ENCODE data around the gene CDC42EP4. TPM values are rescaled to one million over a fixed set of nuclear protein-coding genes. Genes with fewer than 3 reads are reported as not detected.

CDC42EP4 gene
- total RNA-seq, 1 donor from 2014 or later: 104 TPM

DNA sequence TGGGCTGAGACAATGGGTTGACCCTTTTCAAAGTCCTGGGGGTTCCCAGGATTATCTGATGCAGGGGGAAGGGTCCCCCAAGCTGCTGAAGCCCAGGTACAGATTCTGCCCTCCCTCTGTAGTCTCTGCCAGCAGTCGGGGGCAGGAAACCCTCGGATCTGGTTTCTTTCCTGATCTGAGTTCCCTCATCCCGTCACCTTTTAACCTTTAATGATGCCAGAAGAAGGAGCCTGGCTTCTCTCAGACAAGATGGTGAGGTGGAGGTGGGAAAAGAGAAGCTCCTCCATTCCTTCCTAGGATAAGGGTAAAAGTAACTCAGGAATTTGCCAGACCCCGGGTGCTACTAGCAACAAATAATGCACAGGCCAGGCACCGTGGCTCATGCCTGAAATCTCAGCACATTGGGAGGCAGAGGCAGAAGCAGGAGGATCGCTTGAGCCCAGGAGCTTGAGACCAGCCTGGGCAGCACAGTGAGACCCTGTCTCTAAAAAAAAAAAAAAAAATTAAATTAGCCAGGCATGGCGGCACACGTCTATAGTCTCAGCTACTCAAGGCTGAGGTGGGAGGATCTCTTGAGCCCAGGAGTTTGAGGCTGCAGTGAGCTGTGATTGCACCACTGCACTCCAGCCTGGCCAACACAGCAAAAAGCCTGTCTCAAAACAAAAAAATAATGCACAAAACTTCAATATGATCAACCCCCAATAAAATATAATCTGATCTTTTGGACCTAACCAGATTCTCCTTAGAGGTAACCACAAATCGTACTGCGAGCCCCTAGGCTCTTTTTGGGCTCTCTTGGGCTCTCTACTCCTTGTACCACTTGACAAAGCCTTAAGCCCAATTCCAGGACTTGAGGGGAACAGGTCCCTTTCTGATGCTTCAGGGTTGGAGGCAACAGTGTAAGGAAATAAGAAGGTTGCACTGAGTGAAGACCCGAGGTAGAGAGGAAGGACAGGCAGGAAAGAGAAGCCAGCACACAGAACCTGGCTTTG is 5.7 kb downstream of the CDC42EP4 start:
- peak overlapping the region; percentile 99 for H3K27ac ChIP-seq
- intact Hi-C loops (cut with DNase I): no loop called here
- peaks cover 29 to 71% of the 10 kb centered on the region in 2 donors for H3K4me1 ChIP-seq
- no peaks in the 10 kb centered on the region for H3K9me3 ChIP-seq
- no peak for DNase-seq (ENCODE audit: low spot score in 2 of 2)
- H3K27me3 ChIP-seq: no peaks in the 10 kb centered on the region
- H3K36me3 ChIP-seq: no peaks in the 10 kb centered on the region
- TF ChIP-seq CTCF (IDR thresholded peaks at IDR 0.05): no peak
- peak overlapping the region; percentile 46 to 60 for H3K4me3 ChIP-seq

DNA sequence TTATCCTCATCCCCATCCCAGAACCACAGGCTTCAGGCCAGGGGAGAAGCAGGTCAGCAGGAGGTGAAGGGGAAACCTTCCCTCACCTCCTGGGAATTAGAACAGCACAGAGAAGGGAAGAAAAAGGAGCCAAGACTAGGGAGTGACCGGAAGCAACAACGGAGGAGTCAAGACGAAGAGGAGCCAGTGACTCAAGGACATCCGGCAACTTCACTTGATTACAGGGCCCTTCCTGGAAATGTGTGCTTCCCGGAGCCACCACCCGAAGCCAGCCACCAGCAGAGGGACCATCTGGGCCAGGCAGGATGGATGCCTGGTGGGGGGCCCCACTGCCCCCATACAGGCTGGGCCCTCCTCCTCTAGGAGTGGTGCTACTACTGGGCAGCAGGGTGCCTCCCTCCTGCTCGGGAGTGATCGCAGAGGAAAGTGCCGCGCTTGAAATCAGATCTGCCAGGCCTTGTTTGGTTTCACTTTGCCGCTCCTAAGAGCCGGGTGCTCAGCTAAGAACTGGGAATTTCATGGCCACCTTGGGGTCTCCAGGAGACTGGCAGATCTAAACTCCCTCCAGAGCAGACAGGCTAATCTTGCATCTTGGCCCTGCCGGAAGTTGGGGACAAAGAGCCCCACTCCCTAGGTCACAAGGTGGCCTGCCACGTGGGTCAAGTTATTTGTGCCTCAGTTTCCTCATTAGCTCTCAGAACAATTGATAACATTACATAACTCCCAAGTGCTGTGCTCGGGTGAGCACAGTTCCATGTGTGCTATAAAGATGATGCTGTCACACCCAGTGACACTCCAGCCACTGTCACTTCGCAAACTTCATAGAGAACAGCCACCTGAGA is 6.6 kb downstream of the CDC42EP4 start:
- Histone ChIP-seq H3K4me3 (peak overlapping the region; percentile 46 to 60), H3K27me3 (no peaks in the 10 kb centered on the region), H3K9me3 (no peaks in the 10 kb centered on the region), H3K4me1 (peaks cover 29 to 76% of the 10 kb centered on the region in 2 donors), H3K36me3 (no peaks in the 10 kb centered on the region), H3K27ac (peak overlapping the region; percentile 99)
- DNase-seq (ENCODE audit: low spot score in 2 of 2): peak in 1 of 2 donors; percentile 92
- peak in 2 of 3 experiments; percentile 25 to 27 for TF ChIP-seq CTCF (IDR thresholded peaks at IDR 0.05)
- intact Hi-C loops (cut with DNase I): loop anchor here (1.0 kb wide), 1 partner anchor 12 kb away; no protein-coding TSS in a partner anchor

DNA sequence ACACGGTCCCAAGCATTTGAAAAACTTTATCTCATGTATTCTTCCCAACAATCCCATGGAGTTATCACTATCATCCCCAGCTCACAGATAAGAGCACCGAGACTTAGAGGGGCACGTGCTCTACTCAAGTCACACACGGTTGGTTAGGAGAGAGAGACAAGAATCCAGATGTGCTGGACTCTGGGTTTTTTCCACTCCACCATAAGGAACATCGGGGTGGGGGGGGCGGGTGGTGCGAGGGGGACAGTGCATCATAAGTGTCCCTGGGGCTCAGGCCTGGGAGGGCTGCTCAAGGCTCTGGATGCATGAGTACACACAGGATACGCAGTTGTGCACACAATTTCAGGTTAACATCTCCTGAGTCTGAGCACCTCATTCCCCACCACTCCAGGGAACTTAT is 7.4 kb downstream of the CDC42EP4 start:
- TF ChIP-seq CTCF (IDR thresholded peaks at IDR 0.05): no peak
- H3K27ac ChIP-seq: peak overlapping the region; percentile 99
- intact Hi-C loops (cut with DNase I): loop anchor here (1.0 kb wide), 1 partner anchor 11 kb away; no protein-coding TSS in a partner anchor
- H3K9me3 ChIP-seq: no peaks in the 10 kb centered on the region
- H3K36me3 ChIP-seq: no peaks in the 10 kb centered on the region
- peaks cover 23 to 71% of the 10 kb centered on the region in 2 donors for H3K4me1 ChIP-seq
- peak overlapping the region; percentile 46 to 60 for H3K4me3 ChIP-seq
- DNase-seq (ENCODE audit: low spot score in 2 of 2): no peak
- H3K27me3 ChIP-seq: no peaks in the 10 kb centered on the region

DNA sequence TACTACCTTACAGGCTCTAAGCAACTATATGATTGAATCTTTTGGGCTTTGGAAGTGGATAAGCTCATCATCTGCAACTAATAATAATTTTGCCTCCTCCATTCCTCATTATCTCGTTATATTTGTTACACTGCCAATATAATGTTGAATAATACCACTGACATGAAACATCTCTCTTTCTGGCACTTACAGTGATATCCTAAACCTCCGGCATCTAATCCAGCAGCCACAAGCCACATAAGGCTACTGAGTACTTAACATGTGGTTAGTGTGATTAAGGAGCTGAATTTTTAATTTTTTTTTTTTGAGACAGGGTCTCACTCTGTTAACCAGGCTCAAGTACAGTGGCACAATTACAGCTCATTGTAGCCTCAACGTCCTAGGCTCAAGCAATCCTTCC is 9.6 kb downstream of the CDC42EP4 start:
- peak overlapping the region; percentile 5 to 37 for H3K27ac ChIP-seq
- H3K36me3 ChIP-seq: no peaks in the 10 kb centered on the region
- no peak for TF ChIP-seq CTCF (IDR thresholded peaks at IDR 0.05)
- H3K9me3 ChIP-seq: no peaks in the 10 kb centered on the region
- H3K4me1 ChIP-seq: peaks cover 14 to 54% of the 10 kb centered on the region in 2 donors
- no peak overlapping the region for H3K4me3 ChIP-seq
- H3K27me3 ChIP-seq: no peaks in the 10 kb centered on the region
- intact Hi-C loops (cut with DNase I): no loop called here
- DNase-seq (ENCODE audit: low spot score in 2 of 2): no peak

- no peaks in the 10 kb centered on the region for H3K27me3 ChIP-seq
- H3K9me3 ChIP-seq: no peaks in the 10 kb centered on the region
- peaks cover 9 to 45% of the 10 kb centered on the region in 2 donors for H3K4me1 ChIP-seq
- no peak overlapping the region for H3K4me3 ChIP-seq
- peak overlapping the region in 1 of 2 donors; percentile 37 for H3K27ac ChIP-seq
- no peak for TF ChIP-seq CTCF (IDR thresholded peaks at IDR 0.05)
- intact Hi-C loops (cut with DNase I): no loop called here
- DNase-seq (ENCODE audit: low spot score in 2 of 2): no peak
- H3K36me3 ChIP-seq: no peaks in the 10 kb centered on the region
Measured at GRCh38 chr17:73301369-73301768, 10.4 kb downstream of the CDC42EP4 start.

Measured in ascending aorta (tissue), 2 donors.